Measurements from ENCODE around the gene PLSCR4.

DNA sequence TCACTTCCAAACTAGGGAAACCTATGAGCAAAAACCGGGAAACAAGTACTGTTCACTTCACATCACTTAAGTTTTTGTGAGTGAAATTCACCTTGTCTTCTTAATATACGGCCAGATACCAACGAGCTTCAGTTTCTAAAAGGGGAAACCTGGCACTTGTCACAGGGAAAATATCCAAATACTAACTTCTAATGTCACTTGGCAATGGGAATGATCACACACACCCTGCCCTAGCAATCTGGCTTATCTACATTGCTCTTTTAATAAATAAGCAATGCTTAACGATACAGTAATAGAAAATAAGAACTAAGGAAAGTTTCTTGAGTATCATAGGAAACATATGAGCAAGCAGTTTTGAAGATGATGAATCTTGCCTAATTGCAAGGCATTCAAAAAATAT, 55.3 kb downstream of the PLSCR4 start:
- TF ChIP-seq, protein P1, sequence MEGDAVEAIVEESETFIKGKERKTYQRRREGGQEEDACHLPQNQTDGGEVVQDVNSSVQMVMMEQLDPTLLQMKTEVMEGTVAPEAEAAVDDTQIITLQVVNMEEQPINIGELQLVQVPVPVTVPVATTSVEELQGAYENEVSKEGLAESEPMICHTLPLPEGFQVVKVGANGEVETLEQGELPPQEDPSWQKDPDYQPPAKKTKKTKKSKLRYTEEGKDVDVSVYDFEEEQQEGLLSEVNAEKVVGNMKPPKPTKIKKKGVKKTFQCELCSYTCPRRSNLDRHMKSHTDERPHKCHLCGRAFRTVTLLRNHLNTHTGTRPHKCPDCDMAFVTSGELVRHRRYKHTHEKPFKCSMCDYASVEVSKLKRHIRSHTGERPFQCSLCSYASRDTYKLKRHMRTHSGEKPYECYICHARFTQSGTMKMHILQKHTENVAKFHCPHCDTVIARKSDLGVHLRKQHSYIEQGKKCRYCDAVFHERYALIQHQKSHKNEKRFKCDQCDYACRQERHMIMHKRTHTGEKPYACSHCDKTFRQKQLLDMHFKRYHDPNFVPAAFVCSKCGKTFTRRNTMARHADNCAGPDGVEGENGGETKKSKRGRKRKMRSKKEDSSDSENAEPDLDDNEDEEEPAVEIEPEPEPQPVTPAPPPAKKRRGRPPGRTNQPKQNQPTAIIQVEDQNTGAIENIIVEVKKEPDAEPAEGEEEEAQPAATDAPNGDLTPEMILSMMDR (IDR thresholded peaks at IDR 0.05) = no peak
- TF ChIP-seq EP300 (IDR thresholded peaks at IDR 0.05) = no peak
